ENCODE data around the gene R3HDM2.

The R3HDM2 gene

DNA sequence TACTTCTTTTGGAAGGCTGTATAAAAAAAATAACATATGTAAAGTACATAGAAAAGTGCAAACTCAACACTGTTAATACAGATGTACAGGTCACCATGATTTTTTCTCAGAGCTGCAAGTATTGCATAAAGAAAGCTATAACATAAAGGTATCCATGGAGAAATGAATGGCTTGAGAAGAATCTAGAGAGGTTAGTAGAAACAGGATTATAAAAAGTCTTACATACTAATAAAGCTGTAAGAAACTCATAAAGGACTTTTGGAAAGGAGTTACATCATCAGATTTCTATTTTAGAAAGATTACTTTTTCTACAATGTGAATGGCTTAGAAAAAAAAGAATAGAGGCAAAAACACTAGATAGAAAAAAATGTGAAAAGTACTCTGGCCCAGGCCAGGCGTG, 46.4 kb downstream of the R3HDM2 start:
- Histone ChIP-seq H3K9me3 (ENCODE audit: control insufficient read depth in 1 of 2, low read length in 2 of 2) (no peaks in the 10 kb centered on the region), H3K9ac (ENCODE audit: low read depth in 1 of 2, low read length in 2 of 2) (no peak overlapping the region), H3K36me3 (ENCODE audit: control insufficient read depth in 1 of 2, insufficient read depth in 2 of 2, low read length in 2 of 2) (peaks cover 4% of the 10 kb centered on the region in 2 donors), H3K4me3 (ENCODE audit: low read depth in 1 of 2, low read length in 2 of 2) (no peak overlapping the region), H3K27ac (ENCODE audit: low read depth, low read length) (no peak overlapping the region), H3K4me1 (ENCODE audit: control insufficient read depth in 1 of 2, insufficient read depth in 2 of 2, low read length in 2 of 2) (no peaks in the 10 kb centered on the region), H3K27me3 (ENCODE audit: control insufficient read depth in 1 of 2, insufficient read depth in 2 of 2, low read length in 2 of 2) (no peaks in the 10 kb centered on the region)

DNA sequence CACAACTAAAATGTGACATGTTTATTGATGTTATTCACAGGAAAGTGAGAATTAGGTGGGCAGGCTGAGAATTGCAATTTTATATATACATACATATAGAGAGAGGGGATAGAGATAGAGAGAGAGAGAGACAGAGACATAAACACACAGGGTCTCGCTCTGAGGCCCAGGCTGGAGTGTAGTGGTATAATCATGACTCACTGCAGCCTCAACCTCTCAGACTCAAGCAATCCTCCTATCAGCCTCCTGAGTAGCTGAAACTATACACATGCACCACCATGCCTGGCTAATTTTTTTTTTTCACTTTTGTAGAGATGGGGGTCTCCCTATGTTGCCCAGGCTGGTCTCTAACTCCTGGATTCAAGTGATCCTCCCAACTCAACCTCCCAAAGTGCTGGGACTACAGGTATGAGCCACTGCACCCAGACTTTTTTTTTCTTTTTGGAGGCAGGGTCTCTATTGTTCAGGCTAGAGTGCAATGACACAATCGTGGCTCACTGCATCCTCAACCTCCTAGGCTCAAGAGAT, 49.1 kb downstream of the R3HDM2 start:
- Histone ChIP-seq H3K27me3 (ENCODE audit: control insufficient read depth in 1 of 2, insufficient read depth in 2 of 2, low read length in 2 of 2) (no peaks in the 10 kb centered on the region), H3K27ac (ENCODE audit: low read depth, low read length) (no peak overlapping the region), H3K4me1 (ENCODE audit: control insufficient read depth in 1 of 2, insufficient read depth in 2 of 2, low read length in 2 of 2) (no peaks in the 10 kb centered on the region), H3K9ac (ENCODE audit: low read depth in 1 of 2, low read length in 2 of 2) (no peak overlapping the region), H3K36me3 (ENCODE audit: control insufficient read depth in 1 of 2, insufficient read depth in 2 of 2, low read length in 2 of 2) (peaks cover 4 to 8% of the 10 kb centered on the region in 2 donors), H3K4me3 (ENCODE audit: low read depth in 1 of 2, low read length in 2 of 2) (no peak overlapping the region), H3K9me3 (ENCODE audit: control insufficient read depth in 1 of 2, low read length in 2 of 2) (no peaks in the 10 kb centered on the region)

DNA sequence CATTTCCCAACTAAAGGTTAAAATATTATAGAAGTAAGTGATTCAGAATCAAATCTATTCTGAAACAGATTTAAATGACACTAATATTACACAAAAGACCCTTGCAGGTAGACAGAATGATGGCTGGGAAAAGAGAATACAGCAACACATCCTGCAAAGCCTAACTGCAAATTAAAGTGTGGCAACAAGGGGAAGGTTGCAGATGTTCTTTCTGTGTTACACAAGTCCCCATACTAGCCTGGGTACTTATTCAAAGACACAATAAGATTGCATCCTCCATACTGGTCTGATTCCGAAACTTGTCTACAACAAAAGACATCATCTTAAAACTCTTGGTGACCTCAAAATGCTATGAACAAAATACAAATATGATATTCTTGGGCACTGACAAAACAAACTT, 50.5 kb downstream of the R3HDM2 start:
- peaks cover 4 to 8% of the 10 kb centered on the region in 2 donors for H3K36me3 ChIP-seq (ENCODE audit: control insufficient read depth in 1 of 2, insufficient read depth in 2 of 2, low read length in 2 of 2)
- no peaks in the 10 kb centered on the region for H3K4me1 ChIP-seq (ENCODE audit: control insufficient read depth in 1 of 2, insufficient read depth in 2 of 2, low read length in 2 of 2)
- H3K27ac ChIP-seq (ENCODE audit: low read depth, low read length): no peak overlapping the region
- no peaks in the 10 kb centered on the region for H3K27me3 ChIP-seq (ENCODE audit: control insufficient read depth in 1 of 2, insufficient read depth in 2 of 2, low read length in 2 of 2)
- H3K4me3 ChIP-seq (ENCODE audit: low read depth in 1 of 2, low read length in 2 of 2): no peak overlapping the region
- H3K9me3 ChIP-seq (ENCODE audit: control insufficient read depth in 1 of 2, low read length in 2 of 2): no peaks in the 10 kb centered on the region
- no peak overlapping the region for H3K9ac ChIP-seq (ENCODE audit: low read depth in 1 of 2, low read length in 2 of 2)

DNA sequence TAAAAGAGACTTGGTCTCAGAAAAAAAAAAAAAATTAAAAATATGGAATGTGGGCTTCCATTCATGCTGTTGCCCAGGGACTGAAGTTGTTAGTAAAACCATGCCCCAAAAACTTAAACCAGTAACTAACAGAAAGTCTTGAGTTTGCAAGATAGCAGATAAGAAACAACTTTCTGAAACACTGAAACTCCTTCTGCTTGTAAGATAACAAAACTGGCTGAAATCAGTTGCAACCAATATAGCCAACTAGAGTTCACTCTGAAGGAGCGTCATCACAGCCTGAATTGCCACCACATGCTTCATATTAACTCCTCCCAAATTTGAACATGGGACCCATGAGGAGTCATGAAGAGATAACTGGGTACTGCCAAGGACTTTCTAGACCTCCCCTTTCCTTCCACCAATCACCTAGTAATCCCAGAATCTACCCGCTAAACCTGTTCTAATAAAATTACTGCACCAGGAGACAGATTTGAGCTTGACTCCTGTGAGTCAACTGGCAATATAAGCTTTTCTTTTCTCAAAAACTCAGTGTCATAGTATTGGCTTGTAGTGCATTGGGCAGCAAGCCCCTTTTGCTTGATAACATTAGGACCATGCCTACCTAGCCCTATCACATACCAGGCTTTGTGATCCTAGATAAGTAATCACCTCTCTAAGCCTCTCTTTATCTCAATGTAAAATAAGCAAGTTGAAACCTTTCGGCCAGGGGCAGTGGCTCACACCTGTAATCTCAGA, 53.6 kb downstream of the R3HDM2 start:
- H3K27ac ChIP-seq (ENCODE audit: low read depth, low read length): no peak overlapping the region
- H3K4me3 ChIP-seq (ENCODE audit: low read depth in 1 of 2, low read length in 2 of 2): no peak overlapping the region
- H3K9me3 ChIP-seq (ENCODE audit: control insufficient read depth in 1 of 2, low read length in 2 of 2): no peaks in the 10 kb centered on the region
- no peaks in the 10 kb centered on the region for H3K27me3 ChIP-seq (ENCODE audit: control insufficient read depth in 1 of 2, insufficient read depth in 2 of 2, low read length in 2 of 2)
- no peaks in the 10 kb centered on the region for H3K4me1 ChIP-seq (ENCODE audit: control insufficient read depth in 1 of 2, insufficient read depth in 2 of 2, low read length in 2 of 2)
- no peak overlapping the region for H3K9ac ChIP-seq (ENCODE audit: low read depth in 1 of 2, low read length in 2 of 2)
- peaks cover 4 to 8% of the 10 kb centered on the region in 2 donors for H3K36me3 ChIP-seq (ENCODE audit: control insufficient read depth in 1 of 2, insufficient read depth in 2 of 2, low read length in 2 of 2)

- Histone ChIP-seq H3K9me3 (ENCODE audit: control insufficient read depth in 1 of 2, low read length in 2 of 2) (no peaks in the 10 kb centered on the region), H3K4me3 (ENCODE audit: low read depth in 1 of 2, low read length in 2 of 2) (no peak overlapping the region), H3K27me3 (ENCODE audit: control insufficient read depth in 1 of 2, insufficient read depth in 2 of 2, low read length in 2 of 2) (no peaks in the 10 kb centered on the region), H3K9ac (ENCODE audit: low read depth in 1 of 2, low read length in 2 of 2) (no peak overlapping the region), H3K27ac (ENCODE audit: low read depth, low read length) (no peak overlapping the region), H3K36me3 (ENCODE audit: control insufficient read depth in 1 of 2, insufficient read depth in 2 of 2, low read length in 2 of 2) (peaks cover 4% of the 10 kb centered on the region in 2 donors), H3K4me1 (ENCODE audit: control insufficient read depth in 1 of 2, insufficient read depth in 2 of 2, low read length in 2 of 2) (peaks cover 8 to 11% of the 10 kb centered on the region in 2 donors)
Observed at GRCh38 chr12:57372233-57372632, 58.6 kb downstream of the R3HDM2 start.

GRCh38 chr12:57370696-57371095, 60.1 kb downstream of the R3HDM2 start:
- Histone ChIP-seq H3K4me1 (ENCODE audit: control insufficient read depth in 1 of 2, insufficient read depth in 2 of 2, low read length in 2 of 2) (peaks cover 8 to 11% of the 10 kb centered on the region in 2 donors), H3K9ac (ENCODE audit: low read depth in 1 of 2, low read length in 2 of 2) (no peak overlapping the region), H3K27ac (ENCODE audit: low read depth, low read length) (no peak overlapping the region), H3K4me3 (ENCODE audit: low read depth in 1 of 2, low read length in 2 of 2) (no peak overlapping the region), H3K36me3 (ENCODE audit: control insufficient read depth in 1 of 2, insufficient read depth in 2 of 2, low read length in 2 of 2) (no peaks in the 10 kb centered on the region), H3K9me3 (ENCODE audit: control insufficient read depth in 1 of 2, low read length in 2 of 2) (peaks cover 0 to 5% of the 10 kb centered on the region in 2 donors), H3K27me3 (ENCODE audit: control insufficient read depth in 1 of 2, insufficient read depth in 2 of 2, low read length in 2 of 2) (no peaks in the 10 kb centered on the region)

- no peak overlapping the region for H3K4me3 ChIP-seq (ENCODE audit: low read depth in 1 of 2, low read length in 2 of 2)
- no peaks in the 10 kb centered on the region for H3K27me3 ChIP-seq (ENCODE audit: control insufficient read depth in 1 of 2, insufficient read depth in 2 of 2, low read length in 2 of 2)
- H3K9me3 ChIP-seq (ENCODE audit: control insufficient read depth in 1 of 2, low read length in 2 of 2): peaks cover 0 to 5% of the 10 kb centered on the region in 2 donors
- no peak overlapping the region for H3K27ac ChIP-seq (ENCODE audit: low read depth, low read length)
- peaks cover 8 to 11% of the 10 kb centered on the region in 2 donors for H3K4me1 ChIP-seq (ENCODE audit: control insufficient read depth in 1 of 2, insufficient read depth in 2 of 2, low read length in 2 of 2)
- H3K36me3 ChIP-seq (ENCODE audit: control insufficient read depth in 1 of 2, insufficient read depth in 2 of 2, low read length in 2 of 2): no peaks in the 10 kb centered on the region
- no peak overlapping the region for H3K9ac ChIP-seq (ENCODE audit: low read depth in 1 of 2, low read length in 2 of 2)
Observed at GRCh38 chr12:57370072-57370471, 60.8 kb downstream of the R3HDM2 start.

DNA sequence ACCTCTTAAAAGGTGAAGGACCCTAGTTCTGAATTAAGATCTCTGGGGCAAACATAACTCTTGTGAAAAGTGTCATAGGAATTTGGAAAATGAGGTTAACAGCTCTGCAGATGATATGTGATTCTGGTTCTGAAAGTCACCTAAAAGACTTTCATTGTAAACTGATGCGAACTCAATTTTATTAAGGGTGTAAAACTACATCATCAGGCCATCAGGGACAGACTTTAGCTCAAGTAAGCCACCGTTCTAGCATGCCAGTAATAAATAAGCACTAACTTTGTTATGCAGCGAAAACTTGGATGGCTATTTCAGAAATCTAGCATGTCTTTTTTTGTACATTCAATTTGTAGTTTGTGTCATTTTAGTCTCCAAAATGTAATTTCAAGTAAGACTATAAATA, 61.6 kb downstream of the R3HDM2 start:
- Histone ChIP-seq H3K9ac (ENCODE audit: low read depth in 1 of 2, low read length in 2 of 2) (no peak overlapping the region), H3K27ac (ENCODE audit: low read depth, low read length) (no peak overlapping the region), H3K36me3 (ENCODE audit: control insufficient read depth in 1 of 2, insufficient read depth in 2 of 2, low read length in 2 of 2) (no peaks in the 10 kb centered on the region), H3K9me3 (ENCODE audit: control insufficient read depth in 1 of 2, low read length in 2 of 2) (peaks cover 0 to 5% of the 10 kb centered on the region in 2 donors), H3K4me1 (ENCODE audit: control insufficient read depth in 1 of 2, insufficient read depth in 2 of 2, low read length in 2 of 2) (peaks cover 8 to 11% of the 10 kb centered on the region in 2 donors), H3K27me3 (ENCODE audit: control insufficient read depth in 1 of 2, insufficient read depth in 2 of 2, low read length in 2 of 2) (no peaks in the 10 kb centered on the region), H3K4me3 (ENCODE audit: low read depth in 1 of 2, low read length in 2 of 2) (no peak overlapping the region)

GRCh38 chr12:57368349-57369095, 62.3 kb downstream of the R3HDM2 start:
- H3K27me3 ChIP-seq (ENCODE audit: control insufficient read depth in 1 of 2, insufficient read depth in 2 of 2, low read length in 2 of 2): no peaks in the 10 kb centered on the region
- H3K36me3 ChIP-seq (ENCODE audit: control insufficient read depth in 1 of 2, insufficient read depth in 2 of 2, low read length in 2 of 2): no peaks in the 10 kb centered on the region
- H3K9ac ChIP-seq (ENCODE audit: low read depth in 1 of 2, low read length in 2 of 2): no peak overlapping the region
- peaks cover 8 to 11% of the 10 kb centered on the region in 2 donors for H3K4me1 ChIP-seq (ENCODE audit: control insufficient read depth in 1 of 2, insufficient read depth in 2 of 2, low read length in 2 of 2)
- no peak overlapping the region for H3K27ac ChIP-seq (ENCODE audit: low read depth, low read length)
- peaks cover 0 to 5% of the 10 kb centered on the region in 2 donors for H3K9me3 ChIP-seq (ENCODE audit: control insufficient read depth in 1 of 2, low read length in 2 of 2)
- peak overlapping the region in 1 of 2 donors; percentile 9 for H3K4me3 ChIP-seq (ENCODE audit: low read depth in 1 of 2, low read length in 2 of 2)

GRCh38 chr12:57367121-57367520, 63.7 kb downstream of the R3HDM2 start:
- peaks cover 0 to 5% of the 10 kb centered on the region in 2 donors for H3K9me3 ChIP-seq (ENCODE audit: control insufficient read depth in 1 of 2, low read length in 2 of 2)
- no peak overlapping the region for H3K4me3 ChIP-seq (ENCODE audit: low read depth in 1 of 2, low read length in 2 of 2)
- peaks cover 8 to 11% of the 10 kb centered on the region in 2 donors for H3K4me1 ChIP-seq (ENCODE audit: control insufficient read depth in 1 of 2, insufficient read depth in 2 of 2, low read length in 2 of 2)
- H3K27ac ChIP-seq (ENCODE audit: low read depth, low read length): no peak overlapping the region
- no peaks in the 10 kb centered on the region for H3K27me3 ChIP-seq (ENCODE audit: control insufficient read depth in 1 of 2, insufficient read depth in 2 of 2, low read length in 2 of 2)
- H3K36me3 ChIP-seq (ENCODE audit: control insufficient read depth in 1 of 2, insufficient read depth in 2 of 2, low read length in 2 of 2): no peaks in the 10 kb centered on the region
- no peak overlapping the region for H3K9ac ChIP-seq (ENCODE audit: low read depth in 1 of 2, low read length in 2 of 2)
